Inflammatory macrophage treated with lipopolysaccharide for 4 hours (primary cell): ENCODE results near the gene PERM1.

Experiments used
- DNase-seq: peaks from one replicate; pipeline ENCODE4 v3.0.0-alpha.2; 2020

The PERM1 gene

DNA sequence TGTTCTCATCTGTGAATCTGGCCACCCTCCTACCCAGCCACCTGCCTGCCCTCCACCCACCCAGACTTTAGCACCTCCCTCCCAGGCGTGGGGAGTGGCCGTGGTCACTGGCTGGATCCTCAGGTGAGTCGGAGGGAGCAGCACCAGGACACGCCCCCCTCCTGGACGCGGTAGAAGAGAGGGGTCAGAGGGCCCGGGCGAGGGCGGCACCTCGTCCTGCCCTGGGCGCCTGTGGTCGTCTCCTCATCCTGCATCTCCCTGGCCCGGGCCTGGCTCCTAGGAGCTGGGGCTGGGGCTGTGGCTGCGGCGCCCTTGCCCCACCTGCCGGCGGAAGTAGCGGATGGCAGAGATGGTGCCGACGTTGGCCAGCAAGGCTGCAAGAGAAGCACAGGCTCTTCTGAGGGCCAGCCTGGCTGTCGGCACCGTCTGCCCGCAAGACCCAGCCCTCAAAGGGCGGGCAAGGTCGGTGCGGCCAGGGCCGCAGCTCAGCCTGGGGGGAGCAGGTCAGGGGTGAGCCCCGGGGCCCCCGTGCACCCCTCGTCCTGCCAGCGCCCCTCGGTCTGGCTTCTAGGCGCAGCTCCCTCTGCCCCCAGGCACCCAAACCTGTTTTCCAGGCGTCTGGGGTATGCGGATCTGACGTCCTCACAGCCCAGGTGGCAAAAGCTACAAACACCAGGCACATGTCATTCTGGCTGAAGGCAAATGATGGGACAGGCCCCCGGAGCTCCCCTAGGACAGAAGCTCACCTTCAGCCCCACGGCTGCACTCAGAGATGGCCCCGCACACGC is 5.8 kb downstream of the PERM1 start:
- peak; percentile 70 for DNase-seq

DNA sequence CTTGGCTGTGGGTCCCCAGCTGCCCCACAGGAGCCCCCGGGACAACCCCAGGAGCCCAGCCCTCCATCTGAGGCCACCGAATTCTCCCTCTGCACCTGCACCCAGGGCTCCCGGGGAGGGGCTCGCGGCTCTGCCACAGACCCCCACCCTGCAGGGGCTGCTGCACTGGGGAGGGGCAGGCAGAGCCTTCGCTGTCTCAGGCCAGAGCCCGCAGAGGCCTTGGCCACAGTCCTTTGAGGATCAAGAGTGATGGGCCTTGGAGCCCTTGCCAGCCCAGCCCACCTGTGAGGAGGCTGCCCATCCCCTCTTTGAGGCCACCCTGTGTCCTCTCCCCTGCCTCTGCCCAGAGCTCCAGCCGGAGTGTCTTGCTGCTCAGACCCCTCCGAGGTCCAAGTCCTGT is 6.5 kb downstream of the PERM1 start:
- DNase-seq = no peak

GRCh38 chr1:974687-975328 is 7.1 kb downstream of the PERM1 start:
- no peak for DNase-seq

GRCh38 chr1:974293-974640 is 7.6 kb downstream of the PERM1 start:
- DNase-seq = no peak

DNA sequence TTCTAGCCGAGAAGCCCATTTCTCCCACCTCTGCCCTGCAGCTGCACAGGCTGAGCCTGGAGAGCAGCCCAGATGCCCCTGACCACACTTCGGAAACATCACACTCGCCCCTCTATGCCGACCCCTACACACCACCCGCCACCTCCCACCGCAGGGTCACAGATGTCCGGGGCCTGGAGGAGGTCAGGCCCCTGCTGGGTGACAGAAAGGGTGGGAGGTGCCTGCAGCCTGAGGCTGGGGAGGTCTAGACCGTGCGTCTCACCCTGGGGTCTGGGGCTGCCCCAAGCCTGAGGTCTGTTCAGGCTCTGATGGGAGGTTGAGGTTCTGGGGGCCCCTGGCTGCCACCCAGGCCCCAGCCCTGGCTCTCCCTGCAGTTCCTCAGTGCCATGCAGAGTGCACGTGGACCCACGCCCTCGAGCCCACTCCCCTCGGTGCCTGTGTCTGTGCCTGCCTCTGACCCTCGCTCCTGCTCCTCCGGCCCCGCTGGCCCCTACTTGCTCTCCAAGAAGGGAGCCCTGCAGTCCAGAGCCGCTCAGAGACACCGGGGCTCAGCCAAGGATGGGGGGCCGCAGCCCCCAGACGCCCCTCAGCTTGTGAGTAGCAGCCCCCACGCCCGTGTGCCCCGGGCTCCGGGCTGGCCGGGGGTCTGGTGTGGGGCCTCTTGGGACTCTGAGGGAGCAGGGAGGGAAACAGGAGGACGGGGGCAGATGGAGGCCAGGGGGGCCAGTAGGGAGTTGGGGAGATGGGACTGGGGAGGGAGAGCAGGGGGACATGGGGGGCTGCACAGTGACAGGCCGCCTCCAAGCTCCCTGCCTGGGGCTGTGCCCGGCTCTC is 8.2 kb downstream of the PERM1 start:
- no peak for DNase-seq

DNA sequence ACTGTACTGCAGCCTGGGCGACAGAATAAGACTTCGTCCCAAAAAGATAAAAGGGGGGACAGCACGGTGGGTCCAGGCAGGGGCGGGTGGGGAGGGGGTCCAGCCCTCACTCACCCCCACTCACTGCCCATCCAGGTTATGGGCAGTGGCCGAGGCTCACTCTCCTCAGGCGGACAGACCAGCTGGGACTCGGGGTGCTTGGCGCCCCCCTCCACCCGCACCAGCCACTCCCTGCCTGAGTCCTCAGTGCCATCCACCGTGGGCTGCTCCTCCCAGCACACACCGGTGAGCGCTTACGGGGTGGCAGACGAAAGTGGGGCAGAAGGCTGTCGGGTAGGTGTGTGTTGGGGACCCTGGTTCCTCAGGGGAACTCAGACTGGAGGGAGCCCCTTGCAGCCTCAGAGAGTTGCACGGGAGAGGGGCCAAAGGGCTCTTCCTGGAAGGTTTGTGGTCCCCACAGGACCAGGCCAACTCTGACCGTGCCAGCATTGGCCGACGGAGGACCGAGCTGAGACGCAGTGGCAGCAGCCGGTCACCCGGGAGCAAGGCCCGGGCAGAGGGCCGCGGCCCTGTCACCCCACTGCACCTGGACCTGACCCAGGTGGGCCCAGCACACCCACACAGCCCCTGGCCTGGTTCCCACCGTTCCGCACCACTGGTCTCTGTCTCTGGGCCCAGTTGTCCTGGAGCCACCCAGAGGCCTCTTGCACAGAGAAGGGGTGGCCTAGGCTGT is 9.0 kb downstream of the PERM1 start:
- DNase-seq = no peak

GRCh38 chr1:971751-972506 is 10.0 kb downstream of the PERM1 start:
- no peak for DNase-seq

DNA sequence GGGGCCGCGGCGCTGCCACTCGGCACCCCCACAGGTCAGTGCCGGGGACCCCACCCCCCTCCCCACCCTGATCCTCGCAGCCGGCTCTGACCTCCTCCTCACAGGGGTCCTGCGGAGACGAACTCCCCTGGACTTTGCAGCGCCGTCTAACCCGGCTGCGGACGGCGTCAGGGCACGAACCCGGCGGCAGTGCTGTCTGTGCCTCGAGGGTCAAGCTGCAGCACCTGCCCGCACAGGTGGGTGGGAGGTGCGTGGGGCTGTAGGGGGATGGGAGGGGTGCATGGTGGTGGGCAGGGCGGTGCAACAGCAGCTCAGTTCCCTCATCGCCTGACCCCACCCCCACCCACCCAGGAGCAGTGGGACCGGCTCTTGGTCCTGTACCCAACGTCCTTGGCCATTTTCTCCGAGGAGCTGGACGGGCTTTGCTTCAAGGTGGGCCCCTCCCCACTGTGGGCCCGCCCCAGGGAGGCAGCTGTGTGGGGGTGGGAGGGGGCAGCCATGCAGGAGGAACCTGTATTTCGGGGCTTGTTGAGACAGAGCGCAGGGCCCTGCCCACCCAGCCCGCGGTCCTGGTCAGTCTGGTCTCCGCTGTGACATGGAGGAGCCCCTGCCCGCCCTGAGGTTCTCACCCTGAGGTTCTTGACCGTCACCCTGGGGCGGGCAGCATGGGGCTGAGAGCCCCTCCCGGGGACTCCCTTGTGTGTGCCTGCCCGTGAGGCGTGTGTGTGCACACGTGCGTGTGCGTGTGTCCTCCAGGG is 10.7 kb downstream of the PERM1 start:
- no peak for DNase-seq

GRCh38 chr1:970242-970972 is 11.5 kb downstream of the PERM1 start:
- DNase-seq = no peak

- DNase-seq = no peak
Measured at GRCh38 chr1:969260-969855, 12.5 kb downstream of the PERM1 start.

GRCh38 chr1:967466-968343 is 14.2 kb downstream of the PERM1 start:
- DNase-seq = no peak

DNA sequence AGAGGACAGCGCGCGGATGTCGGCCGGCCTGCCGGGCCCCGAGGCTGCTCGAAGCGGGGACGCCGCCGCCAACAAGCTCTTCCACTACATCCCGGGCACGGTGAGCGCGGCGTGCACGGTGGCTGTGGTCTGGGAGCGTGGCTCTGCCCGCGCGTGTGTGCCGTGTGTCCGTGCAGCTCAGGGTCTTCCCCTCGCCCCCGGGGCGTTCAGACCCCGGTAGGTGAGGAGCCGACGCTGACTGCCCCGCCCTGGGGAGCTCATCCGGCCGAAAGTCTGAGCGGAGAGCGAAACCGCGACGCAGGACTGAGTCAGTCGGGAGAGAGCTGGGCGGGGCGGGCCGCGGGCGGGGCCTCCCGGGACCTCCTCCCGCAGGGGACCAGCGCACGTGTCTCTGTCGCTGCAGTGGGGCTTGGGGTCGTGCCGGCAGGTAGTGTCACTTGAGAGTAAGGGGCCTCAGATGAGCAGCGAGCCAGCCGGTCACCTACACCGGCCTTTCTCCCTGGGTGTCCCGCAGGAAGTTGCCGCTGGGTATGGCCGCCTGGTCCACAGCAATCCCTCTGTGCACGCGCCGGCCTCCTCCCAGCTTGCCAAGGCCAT is 15.1 kb downstream of the PERM1 start:
- peak; percentile 75 for DNase-seq

DNA sequence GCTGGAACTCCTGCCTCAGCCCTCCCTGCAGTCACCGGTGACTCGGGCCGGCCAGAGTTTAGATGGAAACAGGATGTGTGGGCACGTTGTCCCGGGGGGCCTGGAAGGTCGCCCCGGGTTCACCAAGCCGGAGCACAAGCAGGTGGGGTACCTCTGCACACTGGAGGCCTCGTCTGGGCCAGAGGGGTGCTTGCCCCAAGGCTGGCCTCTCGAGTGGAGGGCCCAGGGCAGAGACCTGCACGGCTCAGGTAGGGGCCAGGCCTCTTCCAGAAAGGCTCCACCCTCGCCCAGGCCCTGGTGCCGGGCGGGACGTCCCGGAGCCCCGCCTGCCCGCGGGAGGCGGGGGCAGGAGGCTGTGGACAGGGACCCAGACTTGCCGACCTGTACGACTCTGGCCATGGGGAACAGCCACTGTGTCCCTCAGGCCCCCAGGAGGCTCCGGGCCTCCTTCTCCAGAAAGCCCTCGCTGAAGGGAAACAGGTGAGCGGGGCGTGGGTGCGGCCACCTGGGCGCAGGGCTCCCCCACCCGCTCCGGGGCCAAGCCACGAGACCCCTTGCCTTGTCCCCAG is 15.7 kb downstream of the PERM1 start, which contains the start of gene PLEKHN1:
TSS of gene PLEKHN1 (plus strand) at position 348 of the 569 bp plus-strand sequence. CDS start at position 398, 50 bp downstream.
- DNase-seq = peak; percentile 38

DNA sequence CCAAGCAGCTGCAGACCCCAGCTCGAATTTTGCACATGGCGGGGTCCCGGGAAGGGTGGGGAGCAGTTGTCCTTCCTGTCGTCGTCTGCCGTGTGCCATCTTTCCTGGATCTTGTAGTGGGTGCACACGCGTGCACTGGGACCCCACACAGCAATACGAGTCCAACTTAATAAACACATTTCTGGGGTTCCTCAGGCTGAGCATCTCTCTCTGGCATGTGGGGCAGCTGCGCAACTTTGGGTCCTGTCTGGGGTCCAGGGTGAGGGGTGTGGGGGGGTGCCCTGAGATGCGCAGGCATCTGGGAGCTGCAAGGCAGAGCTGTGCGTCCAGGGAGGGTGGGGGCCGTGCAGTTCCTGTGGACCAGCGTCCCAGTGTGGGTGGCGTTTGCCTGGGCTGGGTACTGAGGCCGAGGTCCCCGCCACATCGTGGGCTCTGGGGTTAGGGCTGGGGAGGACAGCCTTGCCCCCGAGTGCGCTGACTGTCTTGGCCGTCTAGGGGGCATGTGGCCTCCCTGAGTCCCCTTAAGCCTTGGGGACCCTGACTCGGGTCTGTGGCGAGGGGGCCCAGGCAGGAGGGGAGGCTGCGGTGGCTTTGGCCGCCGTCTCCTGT is 16.3 kb downstream of the PERM1 start:
- DNase-seq = no peak

- DNase-seq = no peak
Measured at GRCh38 chr1:964691-965525, 17.0 kb downstream of the PERM1 start.

- DNase-seq = no peak
Measured at GRCh38 chr1:963746-964525, 18.0 kb downstream of the PERM1 start.
